Panc1 (cell line): ENCODE data around the gene RBM44. TPM values are rescaled to one million over a fixed set of nuclear protein-coding genes. Genes with fewer than 3 reads are reported as not detected.

Source experiments
- ATAC-seq: fragments of 200-7000 bp; cut with Tn5 transposase; 2 replicates; pipeline ENCODE4 v1.9.1; 2020; ENCODE audit warnings: mild to moderate bottlenecking, moderate library complexity
- BruUV-seq: library from RNA; stranded (reverse); fragments of 400-500 nt; replicated peaks from 2 replicates; lab custom pipeline; 2021; lab: Mats Ljungman, UMichigan
- CTCF ChIA-PET: fragments of 300-600 bp; sonication (Branson Sonifier 250); formaldehyde crosslinking; loops from one replicate; lab custom pipeline; 2022; ENCODE audit warnings: antibody characterized with exemption; lab: Charles Lee
- POLR2A ChIA-PET: fragments of 300-600 bp; sonication (Branson Sonifier 250); formaldehyde crosslinking; loops from one replicate; lab custom pipeline; 2022; ENCODE audit warnings: antibody characterized with exemption; lab: Charles Lee
- DNase-seq: peaks from one replicate; pipeline ENCODE4 v3.0.0-alpha.2; 2010; ENCODE audit warnings: low read depth, low spot score
- H3K27ac ChIP-seq: 2 replicates; pipeline ENCODE4 v1.5.1; 2011; ENCODE audit warnings: mild to moderate bottlenecking, low read length, inconsistent platforms
- H3K27me3 ChIP-seq: fragments of 200-500 bp; sonication (Bioruptor generic); 2 replicates; pipeline ENCODE4 v1.6.0; 2014; ENCODE audit warnings: low read length, inconsistent platforms; ENCODE audit not compliant: control insufficient read depth, insufficient read depth
- H3K36me3 ChIP-seq: fragments of 200-500 bp; sonication (Bioruptor generic); 2 replicates; pipeline ENCODE4 v1.5.1; 2014; ENCODE audit warnings: inconsistent platforms, mild to moderate bottlenecking, low read length, moderate library complexity; ENCODE audit not compliant: control insufficient read depth, insufficient read depth
- H3K4me1 ChIP-seq: 2 replicates; pipeline ENCODE4 v1.5.1; 2011; ENCODE audit warnings: inconsistent platforms, mild to moderate bottlenecking, low read length, moderate library complexity; ENCODE audit not compliant: control insufficient read depth, insufficient read depth
- H3K4me3 ChIP-seq, 2 experiments: 2 replicates each; pipeline ENCODE4 v1.5.1; 2011 to 2012; ENCODE audit warnings: low read depth in 2 of 2, low read length in 2 of 2, mild to moderate bottlenecking in 2 of 2, inconsistent platforms in 1 of 2, moderate library complexity in 1 of 2
- H3K9me3 ChIP-seq: fragments of 200-500 bp; sonication (Bioruptor generic); 2 replicates; pipeline ENCODE4 v1.5.1; 2014; ENCODE audit warnings: low read depth, mild to moderate bottlenecking, inconsistent platforms, low read length, moderate library complexity; ENCODE audit not compliant: control insufficient read depth, insufficient read depth
- CTCF ChIP-seq: fragments of 450-650 bp; IDR thresholded peaks from 2 replicates; pipeline ENCODE4 v1.5.1; 2017; ENCODE audit warnings: mild to moderate bottlenecking
- POLR2AphosphoS5 ChIP-seq: IDR thresholded peaks from 2 replicates; pipeline ENCODE4 v1.6.1; 2012; ENCODE audit warnings: mild to moderate bottlenecking, low read depth, low read length, moderate library complexity
- REST ChIP-seq, 2 experiments: IDR thresholded peaks; 2 replicates each; pipeline ENCODE4 v1.6.1; 2011 to 2012; ENCODE audit warnings: low read depth in 2 of 2, control low read depth in 1 of 2, low read length in 1 of 2, mild to moderate bottlenecking in 1 of 2, moderate library complexity in 1 of 2; ENCODE audit not compliant: insufficient read depth in 1 of 2
- SIN3A ChIP-seq: IDR thresholded peaks from 2 replicates; pipeline ENCODE4 v1.6.1; 2012; ENCODE audit warnings: low read depth, mild to moderate bottlenecking, low read length, moderate library complexity, borderline replicate concordance; ENCODE audit not compliant: insufficient read depth
- TCF7L2 ChIP-seq: IDR thresholded peaks from 2 replicates; pipeline ENCODE4 v1.6.1; 2011; ENCODE audit warnings: mild to moderate bottlenecking, low read depth, low read length, inconsistent platforms
- in situ Hi-C: cut with HindIII; loops from 2 replicates; pipeline ENCODE4 v1.10.0; 2016; ENCODE audit warnings: low sequenced_read_pairs, low pct_unique_long_range_greater_than_20kb
- intact Hi-C: fragments of 100-400 bp; cut with micrococcal nuclease; formaldehyde crosslinking; loops from one replicate; pipeline ENCODE4 v1.10.0; 2022; ENCODE audit not compliant: unreplicated experiment
- total RNA-seq: library from RNA; stranded (reverse); gene quantifications from one replicate; pipeline ENCODE4 v1.2.1, GENCODE V29; 2021; ENCODE audit not compliant: unreplicated experiment

Gene RBM44
- total RNA-seq, 1 experiment from 2014 or later = 0.90 TPM

- ATAC-seq (peak; percentile 94), DNase-seq (peak; percentile 58)
- CTCF ChIA-PET = interaction anchor here (0.7 to 1.1 kb wide), 2 partner anchors 203 to 248 kb away, joined by 3 to 4 read pairs; no protein-coding TSS in a partner anchor
- TF ChIP-seq CTCF (peak; percentile 92), REST (IDR thresholded peaks at IDR 0.05; ENCODE audit: insufficient read depth in 1 of 2, low read depth in 2 of 2, low read length in 1 of 2) (no peak)
- intact Hi-C loops = no loop called here
- no peak overlapping the region for H3K27ac ChIP-seq
- H3K4me3 ChIP-seq = no peak overlapping the region
- H3K9me3 ChIP-seq = no peaks in the 10 kb centered on the region
- no TSS peak for BruUV-seq
- POLR2A ChIA-PET = no interaction called here
- in situ Hi-C loops = no loop called here
- no peaks in the 10 kb centered on the region for H3K36me3 ChIP-seq
- H3K4me1 ChIP-seq = peaks cover 28% of the 10 kb centered on the region
- H3K27me3 ChIP-seq = no peaks in the 10 kb centered on the region; the same call in 1 of the 2 replicates
These were observed 59.9 kb downstream of the RBM44 start for GRCh38 chr2:237858294-237859081.

GRCh38 chr2:237859082-237859433 is 60.5 kb downstream of the RBM44 start:
- no TSS peak for BruUV-seq
- DNase-seq (no peak), ATAC-seq (no peak)
- H3K36me3 ChIP-seq = no peaks in the 10 kb centered on the region
- in situ Hi-C loops (no loop called here), intact Hi-C loops (no loop called here)
- ChIA-PET POLR2A (no interaction called here), CTCF (interaction anchor here (1.1 kb wide), 1 partner anchor 247 kb away, joined by 3 read pairs; no protein-coding TSS in a partner anchor)
- H3K4me3 ChIP-seq = peak overlapping the region; percentile 31 to 32
- H3K4me1 ChIP-seq = peaks cover 29% of the 10 kb centered on the region
- no peak overlapping the region for H3K27ac ChIP-seq
- H3K27me3 ChIP-seq = no peaks in the 10 kb centered on the region; the same call in 1 of the 2 replicates
- TF ChIP-seq POLR2AphosphoS5 = no peak
- TF ChIP-seq REST (IDR thresholded peaks at IDR 0.05; ENCODE audit: insufficient read depth in 1 of 2, low read depth in 2 of 2, low read length in 1 of 2) = no peak
- no peak for TF ChIP-seq CTCF
- TF ChIP-seq SIN3A = no peak
- TF ChIP-seq TCF7L2 = no peak
- no peaks in the 10 kb centered on the region for H3K9me3 ChIP-seq
